Esophagus squamous epithelium (tissue), 5 donors: Measurements from ENCODE around the gene OR3A1. TPM values are rescaled to one million over a fixed set of nuclear protein-coding genes. Genes with fewer than 3 reads are reported as not detected.
A peak's percentile ranks its signal among the peaks of the same experiment; 100 is the strongest.
"Not testable (repeated sequence)": the region's sequence is repeated elsewhere in the genome, so short reads cannot be mapped to it uniquely, and the experiment has no call there.

Source experiments
- DNase-seq: peaks from one replicate; lab custom pipeline; 2025; lab: John Stamatoyannopoulos, UW
- H3K27ac ChIP-seq, 4 donors: fragments of 200-600 bp; sonication (generic); one replicate each; pipeline ENCODE4 v1.5.1; 2016 to 2019; ENCODE audit warnings: mild to moderate bottlenecking in 1 of 4
- H3K27me3 ChIP-seq, 4 donors: fragments of 200-600 bp; sonication (generic); 1 replicate in 3 of 4; 2 replicates in 1 of 4; pipeline versions ENCODE4 v1.5.1 to v1.6.0; 2017 to 2021; ENCODE audit warnings: antibody characterized with exemption in 1 of 4
- H3K36me3 ChIP-seq, 3 donors: fragments of 200-600 bp; sonication (generic); one replicate each; pipeline ENCODE4 v1.5.1; 2016 to 2019
- H3K4me1 ChIP-seq, 3 donors: fragments of 200-600 bp; sonication (generic); one replicate each; pipeline ENCODE4 v1.5.1; 2017 to 2019
- H3K4me3 ChIP-seq, 4 donors: fragments of 200-600 bp; sonication (generic); 1 replicate in 3 of 4; 2 replicates in 1 of 4; pipeline ENCODE4 v1.5.1; 2016 to 2019; ENCODE audit warnings: mild to moderate bottlenecking in 2 of 4, moderate library complexity in 1 of 4
- H3K9me3 ChIP-seq, 3 donors: fragments of 200-600 bp; sonication (generic); one replicate each; pipeline ENCODE4 v1.5.1; 2016 to 2019
- POLR2A ChIP-seq, 4 donors: fragments of 450-650 bp; IDR thresholded peaks; one replicate each; pipeline ENCODE4 v1.6.1; 2017; ENCODE audit warnings: antibody characterized with exemption in 4 of 4, mild to moderate bottlenecking in 4 of 4, moderate library complexity in 3 of 4
- WGBS, 2 donors: methylation state at CpG; one replicate each; pipeline ENCODE4 v1.1.5; 2018; 5-methylcytosine and 5-hydroxymethylcytosine counted together
- intact Hi-C: fragments of 100-400 bp; cut with DNase I; formaldehyde crosslinking; loops from one replicate; pipeline ENCODE4 v1.15.0; 2022
- total RNA-seq, 4 donors: library from RNA; depleted of rRNA; stranded (reverse); fragments of >200 nt; gene quantifications; one replicate each; pipeline ENCODE4 v1.1.0, GENCODE V29; 2016
- TF ChIP-seq, protein P1 (sequence below), 6 experiments: fragments of 450-650 bp in 4 of 6; fragments of 200-600 bp in 2 of 6; sonication (generic) in 2 of 6; IDR thresholded peaks; one replicate each; pipeline ENCODE4 v1.5.1; 2016 to 2019; ENCODE audit warnings: antibody characterized with exemption in 6 of 6, mild to moderate bottlenecking in 4 of 6, moderate library complexity in 4 of 6
- donor health status: DM: yes; HTN: yes; CAD: no.

Gene OR3A1, protein sequence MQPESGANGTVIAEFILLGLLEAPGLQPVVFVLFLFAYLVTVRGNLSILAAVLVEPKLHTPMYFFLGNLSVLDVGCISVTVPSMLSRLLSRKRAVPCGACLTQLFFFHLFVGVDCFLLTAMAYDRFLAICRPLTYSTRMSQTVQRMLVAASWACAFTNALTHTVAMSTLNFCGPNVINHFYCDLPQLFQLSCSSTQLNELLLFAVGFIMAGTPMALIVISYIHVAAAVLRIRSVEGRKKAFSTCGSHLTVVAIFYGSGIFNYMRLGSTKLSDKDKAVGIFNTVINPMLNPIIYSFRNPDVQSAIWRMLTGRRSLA
- total RNA-seq = not detected

DNA sequence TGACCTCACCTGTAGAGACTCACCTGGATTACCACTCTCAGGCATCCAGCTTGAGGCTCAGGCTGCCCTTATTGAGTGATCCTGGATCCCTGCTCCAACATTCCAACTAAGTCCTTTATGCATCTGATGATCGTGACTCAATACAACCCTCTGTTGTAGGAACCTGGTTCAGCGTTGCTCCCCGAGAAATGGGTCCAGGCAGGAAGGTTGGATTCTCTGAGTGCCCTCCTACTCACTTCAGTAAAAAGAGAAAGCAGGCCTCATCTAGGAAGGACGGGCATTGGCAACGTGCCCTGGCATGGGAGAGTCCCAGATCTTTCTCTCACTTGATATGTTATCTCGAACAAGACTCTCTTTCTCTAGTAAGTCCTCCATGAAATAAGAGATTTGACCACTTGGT is at the start of gene OR3A1:
Gene OR3A1, minus strand, starts transcription at position 101 of the 400 bp plus-strand sequence. CDS start 5,778 bp downstream, outside the sequence.
- H3K9me3 ChIP-seq = no peaks in the 10 kb centered on the region
- H3K4me3 ChIP-seq = no peak within 1 kb of the TSS
- intact Hi-C loops = no loop called here
- peaks cover 0 to 8% (median 0%) of the 10 kb centered on the region in 4 donors for H3K27me3 ChIP-seq
- WGBS, 2 donors = 57 to 74% methylated on average over 3 to 5 of the region's 6 CpGs
- DNase-seq = no peak
- no peaks in the 10 kb centered on the region for H3K4me1 ChIP-seq
- no peaks in the 10 kb centered on the region for H3K36me3 ChIP-seq
- no peak within 1 kb of the TSS for H3K27ac ChIP-seq
- TF ChIP-seq POLR2A (IDR thresholded peaks at IDR 0.05) = no peak
- TF ChIP-seq, protein P1, sequence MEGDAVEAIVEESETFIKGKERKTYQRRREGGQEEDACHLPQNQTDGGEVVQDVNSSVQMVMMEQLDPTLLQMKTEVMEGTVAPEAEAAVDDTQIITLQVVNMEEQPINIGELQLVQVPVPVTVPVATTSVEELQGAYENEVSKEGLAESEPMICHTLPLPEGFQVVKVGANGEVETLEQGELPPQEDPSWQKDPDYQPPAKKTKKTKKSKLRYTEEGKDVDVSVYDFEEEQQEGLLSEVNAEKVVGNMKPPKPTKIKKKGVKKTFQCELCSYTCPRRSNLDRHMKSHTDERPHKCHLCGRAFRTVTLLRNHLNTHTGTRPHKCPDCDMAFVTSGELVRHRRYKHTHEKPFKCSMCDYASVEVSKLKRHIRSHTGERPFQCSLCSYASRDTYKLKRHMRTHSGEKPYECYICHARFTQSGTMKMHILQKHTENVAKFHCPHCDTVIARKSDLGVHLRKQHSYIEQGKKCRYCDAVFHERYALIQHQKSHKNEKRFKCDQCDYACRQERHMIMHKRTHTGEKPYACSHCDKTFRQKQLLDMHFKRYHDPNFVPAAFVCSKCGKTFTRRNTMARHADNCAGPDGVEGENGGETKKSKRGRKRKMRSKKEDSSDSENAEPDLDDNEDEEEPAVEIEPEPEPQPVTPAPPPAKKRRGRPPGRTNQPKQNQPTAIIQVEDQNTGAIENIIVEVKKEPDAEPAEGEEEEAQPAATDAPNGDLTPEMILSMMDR (IDR thresholded peaks at IDR 0.05) = no peak

DNA sequence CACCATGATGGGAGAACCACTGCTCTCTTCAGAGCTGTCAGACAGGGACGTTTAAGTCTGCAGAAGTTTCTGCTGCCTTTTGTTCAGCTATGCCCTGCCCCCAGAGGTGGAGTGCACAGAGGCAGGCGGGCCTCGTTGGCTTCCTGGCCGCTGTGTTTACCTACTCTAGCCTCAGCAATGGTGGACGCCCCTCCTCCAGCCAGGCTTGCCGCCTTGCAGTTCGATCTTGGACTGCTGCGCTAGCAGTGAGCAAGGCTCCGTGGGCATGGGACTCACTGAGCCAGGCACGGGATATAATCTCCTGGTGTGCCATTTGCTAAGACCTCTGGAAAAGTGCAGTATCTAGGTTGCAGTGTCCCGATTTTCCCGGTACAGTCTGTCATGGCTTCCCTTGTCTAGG is 44.6 kb upstream of the OR3A1 start:
- H3K4me3 ChIP-seq, DNase-seq, H3K4me1 ChIP-seq, H3K27ac ChIP-seq, H3K36me3 ChIP-seq, intact Hi-C loops: not testable (repeated sequence)
- Histone ChIP-seq H3K9me3 (peaks cover 0 to 13% (median 6%) of the 10 kb centered on the region in 3 donors), H3K27me3 (peaks cover 0 to 16% (median 0%) of the 10 kb centered on the region in 4 donors)
- 93 to 100% methylated on average over 2 to 3 of the region's 12 CpGs for WGBS, 2 donors

DNA sequence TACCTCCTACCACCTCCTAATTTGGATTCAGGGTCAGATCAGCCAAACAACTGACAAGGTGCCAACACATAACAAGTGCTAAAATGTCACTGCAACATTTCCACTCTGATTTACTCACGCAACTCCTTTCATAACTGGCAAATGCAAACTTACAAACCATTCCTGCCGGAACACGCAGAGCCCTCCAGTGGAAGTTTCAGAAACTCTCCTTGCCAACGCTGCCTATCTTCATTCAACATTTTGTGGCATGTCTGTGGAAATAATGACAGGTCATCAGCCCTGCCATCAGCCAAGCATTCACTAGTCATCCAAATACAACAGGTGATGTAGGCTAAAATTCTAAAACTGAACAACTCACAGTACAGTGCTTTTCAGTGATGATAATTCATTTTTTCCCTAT is 37.7 kb upstream of the OR3A1 start:
- no peak overlapping the region for H3K4me3 ChIP-seq
- no peak overlapping the region for H3K27ac ChIP-seq
- H3K27me3 ChIP-seq = no peaks in the 10 kb centered on the region
- H3K36me3 ChIP-seq = no peaks in the 10 kb centered on the region
- no peak for DNase-seq
- no peaks in the 10 kb centered on the region for H3K4me1 ChIP-seq
- TF ChIP-seq, protein P1 (IDR thresholded peaks at IDR 0.05) = peak in 1 of 6 experiments; percentile 22
- TF ChIP-seq POLR2A (IDR thresholded peaks at IDR 0.05) = no peak
- H3K9me3 ChIP-seq = no peaks in the 10 kb centered on the region
- 28 to 42% methylated on average over 4 of the region's 4 CpGs for WGBS, 2 donors
- intact Hi-C loops = no loop called here

DNA sequence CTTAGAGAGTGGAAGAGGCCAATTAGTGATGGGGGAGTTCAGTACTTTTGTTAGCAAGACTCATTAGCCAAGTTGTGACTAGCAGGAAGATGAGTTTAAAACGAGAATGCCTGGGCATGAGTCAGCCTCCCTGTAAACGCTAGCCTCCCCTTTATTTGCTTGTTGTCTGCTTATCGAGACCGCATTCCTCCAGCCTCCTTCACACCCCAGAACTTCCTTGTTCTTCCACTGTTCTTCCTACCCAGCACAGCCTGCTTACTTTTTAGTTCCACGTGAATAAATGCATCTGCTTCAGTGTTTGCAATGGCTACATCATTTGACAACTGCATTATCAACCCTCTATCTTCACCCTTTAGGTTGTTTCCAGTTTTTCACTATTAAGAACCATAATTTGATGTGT is 20.2 kb upstream of the OR3A1 start:
- DNase-seq = no peak
- Histone ChIP-seq H3K9me3 (no peaks in the 10 kb centered on the region), H3K27ac (no peak overlapping the region), H3K4me1 (no peaks in the 10 kb centered on the region), H3K36me3 (no peaks in the 10 kb centered on the region), H3K27me3 (peaks cover 0 to 3% (median 0%) of the 10 kb centered on the region in 4 donors), H3K4me3 (no peak overlapping the region)
- TF ChIP-seq, protein P1 (IDR thresholded peaks at IDR 0.05) = no peak
- no peak for TF ChIP-seq POLR2A (IDR thresholded peaks at IDR 0.05)
- 28 to 41% methylated on average over 5 of the region's 5 CpGs for WGBS, 2 donors
- intact Hi-C loops = no loop called here

DNA sequence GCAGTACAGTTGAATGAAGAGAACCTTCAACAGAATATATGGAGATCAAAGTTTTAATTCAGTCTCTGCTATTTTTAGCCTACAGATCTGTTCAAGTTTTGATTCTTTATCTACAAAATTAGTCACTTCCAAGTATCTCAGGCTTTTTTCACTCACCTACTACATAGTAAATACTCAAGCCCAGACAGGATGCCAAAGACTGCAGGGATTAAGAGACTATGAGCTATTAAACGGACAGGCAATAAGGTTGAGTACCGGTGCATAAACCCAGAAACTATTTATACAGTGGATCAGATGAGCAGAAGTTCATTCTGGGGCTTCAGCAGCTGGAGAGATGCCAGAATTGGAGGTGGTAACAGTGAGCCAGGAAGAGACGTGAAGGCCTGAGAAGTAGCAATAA is 18.7 kb upstream of the OR3A1 start:
- Histone ChIP-seq H3K27ac (no peak overlapping the region), H3K27me3 (peaks cover 0 to 7% (median 0%) of the 10 kb centered on the region in 4 donors), H3K36me3 (no peaks in the 10 kb centered on the region), H3K4me3 (no peak overlapping the region), H3K9me3 (no peaks in the 10 kb centered on the region), H3K4me1 (no peaks in the 10 kb centered on the region)
- TF ChIP-seq, protein P1 (IDR thresholded peaks at IDR 0.05) = no peak
- no peak for TF ChIP-seq POLR2A (IDR thresholded peaks at IDR 0.05)
- DNase-seq = no peak
- 23 to 34% methylated on average over 3 of the region's 3 CpGs for WGBS, 2 donors
- intact Hi-C loops = no loop called here
